Hematopoietic multipotent progenitor cell treated with erythropoietin and hydrocortisone succinate and interleukin-3 and kit ligand, for 6 days (in vitro differentiated cells): Measurements from ENCODE around the gene CDH7.

Source experiments
- DNase-seq: peaks from one replicate; pipeline ENCODE4 v3.0.0-alpha.2; 2015

Gene CDH7

GRCh38 chr18:65924904-65925303 is 174.1 kb downstream of the CDH7 start:
- DNase-seq, result no peak

- no peak for DNase-seq
These were observed 184.1 kb downstream of the CDH7 start for GRCh38 chr18:65934874-65935273.

- DNase-seq, result no peak
These were observed 185.9 kb downstream of the CDH7 start for GRCh38 chr18:65936678-65937077.

GRCh38 chr18:65937180-65937579 is 186.4 kb downstream of the CDH7 start:
- no peak for DNase-seq

GRCh38 chr18:65938592-65939372 is 188.0 kb downstream of the CDH7 start:
- DNase-seq, result peak; percentile 76
